Stomach (tissue), 4 donors: ENCODE measurements around the gene ATAD3A.
"Not testable (repeated sequence)": the region's sequence is repeated elsewhere in the genome, so short reads cannot be mapped to it uniquely, and the experiment has no call there.

ENCODE experiments used
- CTCF ChIP-seq, 7 experiments: fragments of 450-650 bp in 4 of 7; fragments of 200-600 bp in 3 of 7; sonication (generic) in 3 of 7; IDR thresholded peaks; one replicate each; pipeline ENCODE4 v1.5.1; 2016 to 2019; ENCODE audit warnings: antibody characterized with exemption in 7 of 7, control low read depth in 2 of 7, mild to moderate bottlenecking in 1 of 7
- POLR2A ChIP-seq, 4 donors: fragments of 450-650 bp; IDR thresholded peaks; one replicate each; pipeline ENCODE4 v1.6.1; 2016; ENCODE audit warnings: antibody characterized with exemption in 4 of 4, control low read depth in 2 of 4, mild to moderate bottlenecking in 1 of 4, moderate library complexity in 1 of 4

- TF ChIP-seq CTCF, POLR2A (IDR thresholded peaks at IDR 0.05): not testable (repeated sequence)
Measured at GRCh38 chr1:1516923-1517322, 5.0 kb downstream of the ATAD3A start.
